DOHH2 (cell line): ENCODE results near the gene MVB12B.

ENCODE experiments used
- H3F3A ChIP-seq: fragments of 200-600 bp; sonication (generic), shearing (Covaris generic); 2 replicates; pipeline ENCODE4 v1.6.0; 2016; ENCODE audit warnings: antibody characterized with exemption, mild to moderate bottlenecking; ENCODE audit not compliant: control insufficient read depth, insufficient read depth
- H3K27ac ChIP-seq: fragments of 200-600 bp; sonication (generic); 2 replicates; pipeline ENCODE4 v1.5.1; 2014; ENCODE audit warnings: low read depth, mild to moderate bottlenecking, low read length, moderate library complexity
- H3K27me3 ChIP-seq: fragments of 200-600 bp; sonication (generic); 2 replicates; pipeline ENCODE4 v1.6.1; 2014; ENCODE audit warnings: mild to moderate bottlenecking, low read length, mixed read lengths; ENCODE audit not compliant: control insufficient read depth
- H3K36me3 ChIP-seq: fragments of 200-600 bp; sonication (generic); 2 replicates; pipeline ENCODE4 v1.6.1; 2014; ENCODE audit warnings: mild to moderate bottlenecking, low read length, moderate library complexity, mixed read lengths; ENCODE audit not compliant: control insufficient read depth
- H3K4me1 ChIP-seq: fragments of 200-600 bp; sonication (generic); 2 replicates; pipeline ENCODE4 v1.6.1; 2014; ENCODE audit warnings: mild to moderate bottlenecking, low read length, mixed read lengths; ENCODE audit not compliant: control insufficient read depth
- H3K4me2 ChIP-seq: fragments of 200-600 bp; sonication (generic); 2 replicates; pipeline ENCODE4 v1.6.0; 2014; ENCODE audit warnings: mild to moderate bottlenecking, low read length, moderate library complexity
- H3K4me3 ChIP-seq: fragments of 200-600 bp; sonication (generic); 2 replicates; pipeline ENCODE4 v1.5.1; 2014; ENCODE audit warnings: mild to moderate bottlenecking, low read length, mixed read lengths
- H3K79me2 ChIP-seq: fragments of 200-600 bp; sonication (generic); 2 replicates; pipeline ENCODE4 v1.6.1; 2014; ENCODE audit warnings: mild to moderate bottlenecking, low read length, mixed read lengths; ENCODE audit not compliant: control insufficient read depth
- H3K9me2 ChIP-seq: fragments of 200-600 bp; sonication (generic); replicated peaks from 2 replicates; pipeline ENCODE4 v1.6.1; 2014; ENCODE audit warnings: mild to moderate bottlenecking, low read length, mixed read lengths; ENCODE audit not compliant: control insufficient read depth
- H3K9me3 ChIP-seq: fragments of 200-600 bp; sonication (generic); 2 replicates; pipeline ENCODE4 v1.6.1; 2014; ENCODE audit warnings: antibody characterized with exemption, low read length, mixed read lengths; ENCODE audit not compliant: control insufficient read depth, insufficient read depth
- H4K20me1 ChIP-seq: fragments of 200-600 bp; sonication (generic); 2 replicates; pipeline ENCODE4 v1.6.0; 2014; ENCODE audit warnings: low read depth, mild to moderate bottlenecking, antibody characterized with exemption, low read length, moderate library complexity; ENCODE audit not compliant: control insufficient read depth, insufficient read depth
- CTCF ChIP-seq: fragments of 200-600 bp; sonication (generic); IDR thresholded peaks from one replicate; pipeline ENCODE4 v1.5.1; 2014; ENCODE audit warnings: antibody characterized with exemption, mild to moderate bottlenecking, low read depth, low read length; ENCODE audit not compliant: poor library complexity, severe bottlenecking
- EZH2phosphoT487 ChIP-seq: fragments of 200-600 bp; sonication (generic); IDR thresholded peaks from 2 replicates; pipeline ENCODE4 v1.6.1; 2017; ENCODE audit warnings: borderline replicate concordance, mild to moderate bottlenecking, antibody characterized with exemption, low read length, moderate library complexity, mixed read lengths

MVB12B gene

GRCh38 chr9:126502417-126503332, 176.0 kb downstream of the MVB12B start:
- no peak overlapping the region for H3K4me2 ChIP-seq
- H4K20me1 ChIP-seq: no peaks in the 10 kb centered on the region

GRCh38 chr9:126503333-126504085, 176.9 kb downstream of the MVB12B start:
- TF ChIP-seq CTCF (no peak), EZH2phosphoT487 (no peak)
- Histone ChIP-seq H3K27ac (no peak overlapping the region), H3F3A (no peaks in the 10 kb centered on the region), H3K9me2 (no peaks in the 10 kb centered on the region), H3K36me3 (no peaks in the 10 kb centered on the region), H4K20me1 (no peaks in the 10 kb centered on the region), H3K79me2 (no peaks in the 10 kb centered on the region), H3K27me3 (peaks cover 16% of the 10 kb centered on the region), H3K9me3 (no peaks in the 10 kb centered on the region), H3K4me1 (peaks cover 18% of the 10 kb centered on the region), H3K4me3 (no peak overlapping the region), H3K4me2 (no peak overlapping the region)

More at GRCh38 chr9:126502417-126503332, 176.0 kb downstream of the MVB12B start:
- TF ChIP-seq CTCF: no peak
- TF ChIP-seq EZH2phosphoT487: no peak
- Histone ChIP-seq H3K79me2 (no peaks in the 10 kb centered on the region), H3K4me1 (peaks cover 18% of the 10 kb centered on the region), H3K4me3 (no peak overlapping the region), H3K9me2 (no peaks in the 10 kb centered on the region), H3F3A (no peaks in the 10 kb centered on the region), H3K27me3 (peaks cover 16% of the 10 kb centered on the region), H3K36me3 (no peaks in the 10 kb centered on the region), H3K27ac (no peak overlapping the region), H3K9me3 (no peaks in the 10 kb centered on the region)

GRCh38 chr9:126504086-126504976, 177.7 kb downstream of the MVB12B start:
- no peaks in the 10 kb centered on the region for H3K9me3 ChIP-seq
- no peak overlapping the region for H3K4me3 ChIP-seq
- H3K36me3 ChIP-seq: no peaks in the 10 kb centered on the region
- H3K4me1 ChIP-seq: peaks cover 17% of the 10 kb centered on the region
- no peaks in the 10 kb centered on the region for H3K9me2 ChIP-seq
- H4K20me1 ChIP-seq: no peaks in the 10 kb centered on the region
- TF ChIP-seq EZH2phosphoT487 (no peak), CTCF (no peak)
- no peak overlapping the region for H3K27ac ChIP-seq
- H3F3A ChIP-seq: no peaks in the 10 kb centered on the region
- no peak overlapping the region for H3K4me2 ChIP-seq
- H3K79me2 ChIP-seq: no peaks in the 10 kb centered on the region
- H3K27me3 ChIP-seq: peaks cover 15% of the 10 kb centered on the region
